NB4 (cell line): ENCODE measurements around the gene LRRC37A.
"Not testable (repeated sequence)": the region's sequence is repeated elsewhere in the genome, so short reads cannot be mapped to it uniquely, and the experiment has no call there.

Experiments used
- DNase-seq: peaks from one replicate; pipeline ENCODE4 v3.0.0; 2010; ENCODE audit warnings: low read depth
- H3K4me3 ChIP-seq: one replicate; pipeline ENCODE4 v1.5.1; 2011; ENCODE audit warnings: mild to moderate bottlenecking, low read depth, low read length, moderate library complexity
- CTCF ChIP-seq: IDR thresholded peaks from one replicate; pipeline ENCODE4 v1.5.1; 2012; ENCODE audit warnings: low read depth, low read length
- POLR2A ChIP-seq: IDR thresholded peaks from 2 replicates; pipeline ENCODE4 v1.6.1; 2011; ENCODE audit warnings: mild to moderate bottlenecking; ENCODE audit not compliant: insufficient read length; ENCODE audit errors: extremely low read depth

LRRC37A gene

GRCh38 chr17:46286764-46287221 lies 8.1 kb upstream of the LRRC37A start:
- DNase-seq: peak; percentile 84
- peak; percentile 66 for TF ChIP-seq CTCF
- not testable (repeated sequence) for H3K4me3 ChIP-seq

- DNase-seq, H3K4me3 ChIP-seq: not testable (repeated sequence)
These were observed 7.3 kb upstream of the LRRC37A start for GRCh38 chr17:46287587-46287986.

- peak; percentile 22 for TF ChIP-seq POLR2A
- DNase-seq: peak; percentile 93
- peak overlapping the region; percentile 6 for H3K4me3 ChIP-seq
These were observed 3.9 kb upstream of the LRRC37A start for GRCh38 chr17:46290906-46291546.

GRCh38 chr17:46291618-46292017 lies 3.3 kb upstream of the LRRC37A start:
- DNase-seq, H3K4me3 ChIP-seq: not testable (repeated sequence)

- not testable (repeated sequence) for H3K4me3 ChIP-seq, DNase-seq
These were observed 46.3 kb downstream of the LRRC37A start for GRCh38 chr17:46341220-46341619.

GRCh38 chr17:46342131-46342530 lies 47.2 kb downstream of the LRRC37A start:
- not testable (repeated sequence) for H3K4me3 ChIP-seq, DNase-seq

GRCh38 chr17:46348345-46348744 lies 53.4 kb downstream of the LRRC37A start:
- not testable (repeated sequence) for H3K4me3 ChIP-seq, DNase-seq

GRCh38 chr17:46349060-46349459 lies 54.1 kb downstream of the LRRC37A start:
- not testable (repeated sequence) for H3K4me3 ChIP-seq, DNase-seq

GRCh38 chr17:46353856-46354255 lies 58.9 kb downstream of the LRRC37A start:
- not testable (repeated sequence) for DNase-seq, H3K4me3 ChIP-seq

- not testable (repeated sequence) for H3K4me3 ChIP-seq, DNase-seq
These were observed 66.3 kb downstream of the LRRC37A start for GRCh38 chr17:46361145-46361735.

GRCh38 chr17:46361755-46362154 lies 66.8 kb downstream of the LRRC37A start, which contains the start of gene ARL17B:
Gene ARL17B, minus strand, starts transcription at chr17:46361766. Its CDS starts 3,369 bp downstream, at chr17:46358397.
- DNase-seq: not testable (repeated sequence)

GRCh38 chr17:46367520-46367919 lies 72.6 kb downstream of the LRRC37A start:
- H3K4me3 ChIP-seq, DNase-seq: not testable (repeated sequence)

More at GRCh38 chr17:46361755-46362154, 66.8 kb downstream of the LRRC37A start, which contains the start of gene ARL17B:
- not testable (repeated sequence) for H3K4me3 ChIP-seq

GRCh38 chr17:46372236-46373229 lies 77.6 kb downstream of the LRRC37A start:
- not testable (repeated sequence) for H3K4me3 ChIP-seq, DNase-seq

GRCh38 chr17:46373418-46373817 lies 78.5 kb downstream of the LRRC37A start:
- H3K4me3 ChIP-seq, DNase-seq: not testable (repeated sequence)

GRCh38 chr17:46383118-46383517 lies 88.2 kb downstream of the LRRC37A start:
- not testable (repeated sequence) for DNase-seq, H3K4me3 ChIP-seq

GRCh38 chr17:46385491-46385890 lies 90.6 kb downstream of the LRRC37A start:
- DNase-seq, H3K4me3 ChIP-seq: not testable (repeated sequence)
